ENCODE measurements around the gene NKX2-2. TPM values are rescaled to one million over a fixed set of nuclear protein-coding genes. Genes with fewer than 3 reads are reported as not detected.

Gene NKX2-2
- total and polyA plus RNA-seq, 2 donors (not counting 3 experiments of a cell fraction or from before 2014, with no cell fraction given), result not detected

DNA sequence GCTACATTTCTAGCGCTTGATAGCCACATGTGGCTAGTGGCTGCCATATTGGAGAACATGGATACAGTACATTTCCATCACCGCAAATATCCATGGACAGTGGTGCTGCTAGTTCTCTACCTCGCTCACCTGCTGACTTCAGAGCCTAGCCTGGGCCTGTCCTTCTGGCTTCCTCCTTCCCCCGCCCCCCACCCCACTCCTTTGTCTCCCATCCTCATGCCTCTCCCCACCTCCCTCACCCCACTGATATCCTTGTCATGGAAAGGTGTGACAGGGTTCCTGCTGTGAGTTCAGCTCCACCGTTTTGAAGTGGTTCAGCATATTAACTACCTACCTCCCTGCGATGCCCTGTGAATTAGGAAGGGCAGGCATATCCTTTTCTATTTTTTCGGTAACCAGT is 14.2 kb downstream of the NKX2-2 start:
- Histone ChIP-seq H3K9me1 (replicated peaks; ENCODE audit: control insufficient read depth, extremely low read depth, insufficient read depth, low read length) (no peaks in the 10 kb centered on the region), H3K4me3 (replicated peaks in 1 of 3; ENCODE audit: insufficient read depth in 1 of 3, low read depth in 1 of 3, low read length in 3 of 3) (no peak overlapping the region), H3K36me3 (ENCODE audit: control insufficient read depth in 2 of 2, extremely low read depth in 1 of 2, insufficient read depth in 2 of 2, low read length in 2 of 2) (no peaks in the 10 kb centered on the region), H3K27me3 (ENCODE audit: control insufficient read depth in 2 of 2, insufficient read depth in 2 of 2, low read length in 2 of 2) (peaks cover 3 to 7% of the 10 kb centered on the region in 2 experiments), H3K4me2 (ENCODE audit: insufficient read depth, low read length) (no peak overlapping the region), H3K4me1 (ENCODE audit: control insufficient read depth, extremely low read depth, insufficient read depth, low read length) (no peaks in the 10 kb centered on the region), H3K9ac (replicated peaks; ENCODE audit: extremely low read depth, insufficient read depth, low read length) (no peak overlapping the region), H2AFZ (ENCODE audit: low read depth, low read length) (no peak overlapping the region), H3K79me2 (ENCODE audit: control insufficient read depth, insufficient read depth, low read length) (no peaks in the 10 kb centered on the region), H3K27ac (ENCODE audit: insufficient read depth, low read depth, low read length) (no peak overlapping the region), H3K9me3 (replicated peaks; ENCODE audit: control insufficient read depth, insufficient read depth, low read length) (no peaks in the 10 kb centered on the region), H4K20me1 (replicated peaks; ENCODE audit: control insufficient read depth, extremely low read depth, insufficient read depth, low read length) (no peaks in the 10 kb centered on the region)
- TF ChIP-seq MYC (IDR thresholded peaks at IDR 0.05; ENCODE audit: low read depth, low read length) (no peak), POLR2A (IDR thresholded peaks at IDR 0.05; ENCODE audit: low read depth, low read length) (no peak), MAX (IDR thresholded peaks at IDR 0.05; ENCODE audit: insufficient read depth, insufficient read length) (no peak), FOS (IDR thresholded peaks at IDR 0.05; ENCODE audit: borderline replicate concordance, insufficient read depth, low read length) (no peak), JUN (IDR thresholded peaks at IDR 0.05; ENCODE audit: borderline replicate concordance, insufficient read depth, insufficient read length, low read depth) (no peak), EZH2 (IDR thresholded peaks at IDR 0.05; ENCODE audit: borderline replicate concordance, low read depth, low read length, severe bottlenecking) (no peak), POLR2AphosphoS5 (IDR thresholded peaks at IDR 0.05; ENCODE audit: insufficient read depth, low read depth, low read length) (no peak), CTCF (IDR thresholded peaks at IDR 0.05; ENCODE audit: extremely low read depth in 1 of 2, insufficient read depth in 1 of 2, low read depth in 1 of 2, low read length in 2 of 2) (no peak), GATA2 (IDR thresholded peaks at IDR 0.05; ENCODE audit: insufficient read depth, insufficient read length, low read depth, low read length) (no peak)
- DNase-seq (ENCODE audit: low read depth, low spot score) (no peak), FAIRE-seq (no peak)
- dilution Hi-C loops (cut with MboI; ENCODE audit: extremely low pct_ligation_motif_present, low sequenced_read_pairs), result no loop called here
- intact Hi-C loops (cut with micrococcal nuclease), result no loop called here
- no TSS peak for BruUV-seq (replicated peaks)
- ChIA-PET POLR2A (no interaction called here), CTCF (interaction anchor here (1.6 to 1.8 kb wide), 2 partner anchors 264 to 641 kb away, joined by 4 to 5 read pairs; no protein-coding TSS in a partner anchor)
